ENCODE data around the gene SYNE1. TPM values are rescaled to one million over a fixed set of nuclear protein-coding genes. Genes with fewer than 3 reads are reported as not detected.

SYNE1 gene
- total and polyA plus RNA-seq, 7 experiments from 2014 or later, result 50.6 to 205 (median 161) TPM

DNA sequence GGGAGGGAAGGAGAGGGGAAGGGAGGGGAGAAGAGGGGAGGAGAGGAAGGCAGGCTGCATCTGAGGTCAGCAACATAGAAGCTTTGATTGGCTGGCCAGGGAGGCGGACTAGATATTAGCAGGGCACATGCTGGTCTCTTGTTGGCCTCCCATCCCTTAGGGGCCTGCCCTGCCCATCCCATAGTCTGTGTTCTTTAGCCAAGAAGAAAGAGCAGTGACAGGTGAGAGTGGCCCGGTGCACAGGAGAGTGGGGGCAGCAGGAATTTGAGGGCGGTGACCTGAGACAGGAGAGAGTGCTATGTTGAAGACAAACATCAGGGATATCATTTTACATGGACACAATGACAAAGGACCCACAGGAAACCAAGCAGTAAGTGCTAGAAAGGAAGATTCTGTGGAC is 413.5 kb downstream of the SYNE1 start:
- Mint-ChIP-seq H3K27me3 (no peaks in the 10 kb centered on the region), H3K9me3 (peaks cover 0 to 17% (median 11%) of the 10 kb centered on the region in 11 donors), H3K4me1 (no peaks in the 10 kb centered on the region), H3K4me3 (no peak overlapping the region), H3K27ac (peak overlapping the region in 1 of 9 donors; percentile 54), H3K36me3 (peaks cover 27 to 79% (median 66%) of the 10 kb centered on the region in 5 donors)
- Histone ChIP-seq H3K9me3 (ENCODE audit: control insufficient read depth in 2 of 3, low read length in 3 of 3) (peaks cover 0 to 13% (median 0%) of the 10 kb centered on the region in 3 experiments), H3K27me3 (ENCODE audit: control insufficient read depth in 2 of 2, insufficient read depth in 2 of 2, low read length in 2 of 2) (no peaks in the 10 kb centered on the region), H3K36me3 (ENCODE audit: control insufficient read depth in 2 of 3, insufficient read depth in 3 of 3, low read length in 3 of 3) (peaks cover 14 to 69% (median 50%) of the 10 kb centered on the region in 3 experiments), H3K27ac (ENCODE audit: low read depth, low read length) (no peak overlapping the region), H3K4me1 (ENCODE audit: control insufficient read depth in 2 of 2, insufficient read depth in 2 of 2, low read length in 2 of 2) (no peaks in the 10 kb centered on the region), H3K4me3 (ENCODE audit: low read length) (no peak overlapping the region)
- intact Hi-C loops (cut with micrococcal nuclease), result no loop called here
- ATAC-seq, result no peak
- no peak for DNase-seq
- CTCF ChIA-PET, result no interaction called here
- POLR2A ChIA-PET, result no interaction called here

DNA sequence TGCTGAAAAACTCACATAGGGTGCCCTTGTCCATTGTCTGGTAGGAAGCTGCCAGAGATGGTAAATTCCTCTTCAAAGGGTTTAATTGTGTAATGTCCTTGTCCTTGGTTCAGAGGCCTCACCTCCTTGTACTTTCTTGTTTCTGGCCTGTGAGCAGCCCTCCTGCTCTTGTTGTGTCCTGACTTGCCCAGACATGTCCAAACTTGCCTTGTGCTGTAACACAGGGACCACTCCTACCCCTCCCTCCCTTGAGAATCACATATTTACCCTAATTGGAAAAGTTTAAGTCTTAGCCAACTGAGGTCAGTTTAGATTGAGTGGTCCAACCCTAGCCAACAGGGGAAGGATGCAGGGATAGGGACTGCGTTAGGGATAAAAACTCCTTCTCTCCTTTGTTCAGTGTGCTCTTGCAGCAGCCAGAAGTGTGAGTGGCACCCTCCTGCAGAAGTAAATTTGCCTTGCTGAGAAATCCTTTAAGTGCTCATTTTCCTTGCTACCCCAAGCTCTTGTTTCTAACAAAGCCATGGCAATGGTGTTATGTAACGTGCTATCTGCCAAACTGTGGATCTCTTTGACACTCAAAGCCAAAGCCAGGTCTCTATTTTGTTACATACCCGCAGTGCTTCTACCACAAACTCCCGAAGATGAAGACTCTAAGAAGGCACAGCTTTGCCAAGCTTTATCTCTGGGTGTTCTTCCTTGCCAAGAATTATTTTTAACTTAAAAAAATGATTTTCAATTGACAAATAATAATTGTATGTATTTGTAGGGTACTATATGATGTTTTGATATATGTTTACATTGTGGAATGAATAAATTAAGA is 415.1 kb downstream of the SYNE1 start:
- no peaks in the 10 kb centered on the region for H3K27me3 ChIP-seq (ENCODE audit: control insufficient read depth in 2 of 2, insufficient read depth in 2 of 2, low read length in 2 of 2)
- peaks cover 31 to 83% (median 67%) of the 10 kb centered on the region in 5 donors for H3K36me3 Mint-ChIP-seq

DNA sequence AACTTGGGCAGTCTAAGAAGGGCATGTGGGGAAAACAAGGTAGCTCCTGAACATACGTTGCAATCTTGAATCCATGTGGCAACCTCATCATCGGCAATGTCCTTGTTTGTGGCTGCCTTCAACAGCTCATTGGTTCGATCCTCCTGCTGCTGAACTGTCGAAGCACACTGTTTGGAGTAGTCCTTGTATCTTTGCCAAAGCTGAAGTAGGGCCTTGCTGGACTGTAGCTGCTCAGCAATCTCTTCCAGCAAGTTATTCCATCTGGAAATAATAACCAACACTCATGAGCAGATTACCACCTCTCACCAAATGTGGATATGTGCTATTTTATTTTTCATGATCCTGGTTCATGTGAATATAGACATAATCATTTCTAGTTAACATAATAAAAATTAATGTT is 416.4 kb downstream of the SYNE1 start:
- Mint-ChIP-seq H3K4me3 (no peak overlapping the region), H3K27ac (no peak overlapping the region), H3K27me3 (no peaks in the 10 kb centered on the region), H3K9me3 (peaks cover 0 to 17% (median 11%) of the 10 kb centered on the region in 11 donors), H3K36me3 (peaks cover 35 to 81% (median 66%) of the 10 kb centered on the region in 5 donors), H3K4me1 (no peaks in the 10 kb centered on the region)
- Histone ChIP-seq H3K4me1 (ENCODE audit: control insufficient read depth in 2 of 2, insufficient read depth in 2 of 2, low read length in 2 of 2) (no peaks in the 10 kb centered on the region), H3K27me3 (ENCODE audit: control insufficient read depth in 2 of 2, insufficient read depth in 2 of 2, low read length in 2 of 2) (no peaks in the 10 kb centered on the region), H3K9me3 (ENCODE audit: control insufficient read depth in 2 of 3, low read length in 3 of 3) (peaks cover 0 to 13% (median 0%) of the 10 kb centered on the region in 3 experiments), H3K27ac (ENCODE audit: low read depth, low read length) (no peak overlapping the region), H3K4me3 (ENCODE audit: low read length) (no peak overlapping the region), H3K36me3 (ENCODE audit: control insufficient read depth in 2 of 3, insufficient read depth in 3 of 3, low read length in 3 of 3) (peaks cover 14 to 77% (median 49%) of the 10 kb centered on the region in 3 experiments)
- intact Hi-C loops (cut with micrococcal nuclease), result no loop called here
- ChIA-PET POLR2A (interaction anchor here (0.6 kb wide), 2 partner anchors 35 to 43 kb away, joined by 3 to 4 read pairs; no protein-coding TSS in a partner anchor), CTCF (interaction anchor here (0.5 to 1.1 kb wide), 4 partner anchors 10 to 121 kb away, joined by 3 to 4 read pairs (median 3); no protein-coding TSS in a partner anchor)
- no peak for ATAC-seq
- DNase-seq, result no peak

More for the DNA sequence above, 415.1 kb downstream of the SYNE1 start:
- no peaks in the 10 kb centered on the region for H3K4me1 Mint-ChIP-seq
- peaks cover 0 to 13% (median 0%) of the 10 kb centered on the region in 3 experiments for H3K9me3 ChIP-seq (ENCODE audit: control insufficient read depth in 2 of 3, low read length in 3 of 3)
- ATAC-seq (no peak), DNase-seq (no peak)
- H3K27me3 Mint-ChIP-seq, result no peaks in the 10 kb centered on the region
- POLR2A ChIA-PET, result interaction anchor here (1.6 kb wide), 1 partner anchor 37 kb away, joined by 8 read pairs; no protein-coding TSS in a partner anchor
- H3K4me1 ChIP-seq (ENCODE audit: control insufficient read depth in 2 of 2, insufficient read depth in 2 of 2, low read length in 2 of 2), result no peaks in the 10 kb centered on the region
- intact Hi-C loops (cut with micrococcal nuclease), result no loop called here
- CTCF ChIA-PET, result interaction anchor here (1.4 kb wide), 1 partner anchor 13 kb away, joined by 7 read pairs; no protein-coding TSS in a partner anchor
- H3K36me3 ChIP-seq (ENCODE audit: control insufficient read depth in 2 of 3, insufficient read depth in 3 of 3, low read length in 3 of 3), result peaks cover 14 to 76% (median 49%) of the 10 kb centered on the region in 3 experiments
- H3K4me3 ChIP-seq (ENCODE audit: low read length), result no peak overlapping the region
- no peak overlapping the region for H3K4me3 Mint-ChIP-seq
- H3K27ac ChIP-seq (ENCODE audit: low read depth, low read length), result no peak overlapping the region
- peak overlapping the region in 2 of 9 donors; percentile 34 to 41 for H3K27ac Mint-ChIP-seq
- peaks cover 0 to 17% (median 11%) of the 10 kb centered on the region in 11 donors for H3K9me3 Mint-ChIP-seq

DNA sequence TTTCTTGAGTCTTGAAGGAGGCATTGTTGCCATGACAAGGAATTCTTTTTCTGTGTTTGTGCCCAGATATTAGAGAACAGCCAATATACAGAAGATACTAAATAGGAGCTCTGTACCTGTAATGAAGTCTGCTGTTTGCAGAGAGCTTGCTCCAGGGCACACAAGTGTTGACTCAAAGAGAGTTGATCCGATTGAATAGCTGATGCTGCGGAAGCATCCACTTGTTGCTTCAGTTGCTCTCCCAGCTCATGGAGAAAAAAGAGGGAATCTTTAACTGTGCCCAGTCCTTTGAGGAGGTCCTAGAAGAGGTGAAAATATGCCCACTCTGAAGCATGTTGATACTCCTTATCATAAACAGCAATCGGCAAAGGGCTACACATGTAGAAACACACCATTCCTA is 418.3 kb downstream of the SYNE1 start:
- H3K36me3 Mint-ChIP-seq, result peaks cover 29 to 78% (median 62%) of the 10 kb centered on the region in 5 donors
- CTCF ChIA-PET, result interaction anchor here (0.7 kb wide), 1 partner anchor 42 kb away, joined by 8 read pairs; no protein-coding TSS in a partner anchor
- peaks cover 0 to 13% (median 0%) of the 10 kb centered on the region in 3 experiments for H3K9me3 ChIP-seq (ENCODE audit: control insufficient read depth in 2 of 3, low read length in 3 of 3)
- intact Hi-C loops (cut with micrococcal nuclease), result no loop called here
- H3K4me3 Mint-ChIP-seq, result no peak overlapping the region
- no peaks in the 10 kb centered on the region for H3K27me3 Mint-ChIP-seq
- H3K27ac Mint-ChIP-seq, result peak overlapping the region in 1 of 9 donors; percentile 25
- ATAC-seq (no peak), DNase-seq (no peak)
- no peaks in the 10 kb centered on the region for H3K27me3 ChIP-seq (ENCODE audit: control insufficient read depth in 2 of 2, insufficient read depth in 2 of 2, low read length in 2 of 2)
- H3K27ac ChIP-seq (ENCODE audit: low read depth, low read length), result no peak overlapping the region
- H3K4me3 ChIP-seq (ENCODE audit: low read length), result no peak overlapping the region
- peaks cover 0 to 16% (median 11%) of the 10 kb centered on the region in 11 donors for H3K9me3 Mint-ChIP-seq
- POLR2A ChIA-PET, result no interaction called here
- H3K4me1 ChIP-seq (ENCODE audit: control insufficient read depth in 2 of 2, insufficient read depth in 2 of 2, low read length in 2 of 2), result no peaks in the 10 kb centered on the region
- H3K36me3 ChIP-seq (ENCODE audit: control insufficient read depth in 2 of 3, insufficient read depth in 3 of 3, low read length in 3 of 3), result peaks cover 14 to 84% (median 48%) of the 10 kb centered on the region in 3 experiments
- H3K4me1 Mint-ChIP-seq, result no peaks in the 10 kb centered on the region

DNA sequence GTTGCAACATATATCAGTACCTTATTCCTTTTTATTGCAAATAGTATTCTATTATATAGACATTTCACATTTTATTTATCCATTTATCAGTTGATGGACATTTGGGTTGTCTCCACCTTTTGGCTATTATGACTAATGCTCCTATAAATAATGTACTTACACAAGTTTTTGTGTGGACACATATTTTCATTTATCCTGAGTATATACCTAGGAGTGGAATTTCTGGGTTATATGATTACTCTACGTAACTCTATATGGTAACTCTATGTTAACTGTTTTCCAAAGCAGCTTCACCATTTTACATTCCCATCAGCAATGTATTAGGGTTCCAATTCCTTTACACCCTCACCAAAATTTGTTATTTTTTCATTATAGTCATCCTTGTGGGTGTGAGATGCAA is 424.7 kb downstream of the SYNE1 start:
- no peaks in the 10 kb centered on the region for H3K4me1 Mint-ChIP-seq
- H3K36me3 ChIP-seq (ENCODE audit: control insufficient read depth in 2 of 3, insufficient read depth in 3 of 3, low read length in 3 of 3), result peaks cover 2 to 57% (median 10%) of the 10 kb centered on the region in 3 experiments
- H3K4me3 Mint-ChIP-seq, result no peak overlapping the region
- ChIA-PET CTCF (interaction anchor here (0.5 kb wide), 1 partner anchor 32 kb away, joined by 4 read pairs; no protein-coding TSS in a partner anchor), POLR2A (no interaction called here)
- H3K4me3 ChIP-seq (ENCODE audit: low read length), result no peak overlapping the region
- no peak overlapping the region for H3K27ac ChIP-seq (ENCODE audit: low read depth, low read length)
- intact Hi-C loops (cut with micrococcal nuclease), result no loop called here
- H3K27ac Mint-ChIP-seq, result no peak overlapping the region
- H3K27me3 ChIP-seq (ENCODE audit: control insufficient read depth in 2 of 2, insufficient read depth in 2 of 2, low read length in 2 of 2), result no peaks in the 10 kb centered on the region
- H3K36me3 Mint-ChIP-seq, result peaks cover 13 to 61% (median 42%) of the 10 kb centered on the region in 5 donors
- peaks cover 0 to under 1% (median 0%) of the 10 kb centered on the region in 11 donors for H3K9me3 Mint-ChIP-seq
- no peaks in the 10 kb centered on the region for H3K27me3 Mint-ChIP-seq
- no peak for ATAC-seq
- H3K9me3 ChIP-seq (ENCODE audit: control insufficient read depth in 2 of 3, low read length in 3 of 3), result no peaks in the 10 kb centered on the region
- H3K4me1 ChIP-seq (ENCODE audit: control insufficient read depth in 2 of 2, insufficient read depth in 2 of 2, low read length in 2 of 2), result no peaks in the 10 kb centered on the region
- DNase-seq, result no peak

DNA sequence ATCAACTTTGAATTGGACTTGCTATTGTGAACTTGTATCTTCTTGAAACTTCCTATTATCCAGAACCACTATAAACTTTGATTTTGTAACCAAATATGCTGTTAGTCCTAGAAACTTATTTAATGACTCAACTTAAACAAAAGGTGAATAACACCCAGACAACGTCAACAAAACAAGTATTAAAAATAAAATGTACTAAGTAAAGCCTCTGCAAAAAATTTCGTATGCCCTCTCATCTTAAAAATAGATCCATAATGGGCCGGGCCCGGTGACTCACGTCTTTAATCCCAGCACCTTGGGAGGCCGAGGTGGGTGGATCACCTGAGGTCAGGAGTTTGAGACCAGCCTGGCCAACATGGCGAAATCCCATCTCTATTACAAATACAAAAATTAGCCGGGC is 428.0 kb downstream of the SYNE1 start:
- intact Hi-C loops (cut with micrococcal nuclease), result no loop called here
- H3K4me3 ChIP-seq (ENCODE audit: low read length), result no peak overlapping the region
- peaks cover 11 to 56% (median 17%) of the 10 kb centered on the region in 3 experiments for H3K36me3 ChIP-seq (ENCODE audit: control insufficient read depth in 2 of 3, insufficient read depth in 3 of 3, low read length in 3 of 3)
- H3K9me3 ChIP-seq (ENCODE audit: control insufficient read depth in 2 of 3, low read length in 3 of 3), result no peaks in the 10 kb centered on the region
- Mint-ChIP-seq H3K27ac (peak overlapping the region in 3 of 9 donors; percentile 18 to 32 (median 29)), H3K4me1 (peaks cover 0 to 12% (median 7%) of the 10 kb centered on the region in 7 donors), H3K4me3 (no peak overlapping the region), H3K9me3 (no peaks in the 10 kb centered on the region), H3K36me3 (peaks cover 24 to 66% (median 53%) of the 10 kb centered on the region in 5 donors), H3K27me3 (no peaks in the 10 kb centered on the region)
- DNase-seq (no peak), ATAC-seq (no peak)
- H3K27me3 ChIP-seq (ENCODE audit: control insufficient read depth in 2 of 2, insufficient read depth in 2 of 2, low read length in 2 of 2), result no peaks in the 10 kb centered on the region
- no peaks in the 10 kb centered on the region for H3K4me1 ChIP-seq (ENCODE audit: control insufficient read depth in 2 of 2, insufficient read depth in 2 of 2, low read length in 2 of 2)
- H3K27ac ChIP-seq (ENCODE audit: low read depth, low read length), result no peak overlapping the region
- ChIA-PET CTCF (interaction anchor here (0.6 kb wide), 1 partner anchor 184 kb away, joined by 3 read pairs; no protein-coding TSS in a partner anchor), POLR2A (no interaction called here)
